ENCODE measurements around the gene HNRNPD. TPM values are rescaled to one million over a fixed set of nuclear protein-coding genes. Genes with fewer than 3 reads are reported as not detected.
A peak's percentile ranks its signal among the peaks of the same experiment; 100 is the strongest.

The HNRNPD gene
- 100 to 1,000 TPM; 105 to 147 TPM for total RNA-seq
- 100 to 1,000 TPM; 504 to 614 (median 587) TPM for polyA plus RNA-seq (ENCODE audit: insufficient read length in 6 of 6)
- long read RNA-seq, donor 1, transcript HNRNPD-202 (8 exons, 1,667 nt): minor isoform, 15 of 249 reads
- long read RNA-seq, donor 1, transcript HNRNPD-201 (9 exons, 3,033 nt): minor isoform, 34 of 249 reads
- long read RNA-seq, donor 1, transcript HNRNPD-203 (8 exons, 1,585 nt): major isoform, 56 of 249 reads
- long read RNA-seq, donor 1, partial matches to known transcripts: 124 of 249 reads
- long read RNA-seq, donor 1, other reads (novel, unspliced or antisense): 18 of 249 reads
- long read RNA-seq, donor 2, transcript HNRNPD-201 (9 exons, 3,033 nt): minor isoform, 31 of 278 reads
- long read RNA-seq, donor 2, transcript HNRNPD-202 (8 exons, 1,667 nt): minor isoform, 9 of 278 reads
- long read RNA-seq, donor 2, transcript HNRNPD-203 (8 exons, 1,585 nt): major isoform, 63 of 278 reads
- long read RNA-seq, donor 2, partial matches to known transcripts: 145 of 278 reads
- long read RNA-seq, donor 2, other reads (novel, unspliced or antisense): 27 of 278 reads
- long read RNA-seq, donor 3, transcript HNRNPD-203 (8 exons, 1,585 nt): major isoform, 50 of 157 reads
- long read RNA-seq, donor 3, transcript HNRNPD-202 (8 exons, 1,667 nt): minor isoform, 14 of 157 reads
- long read RNA-seq, donor 3, transcript HNRNPD-201 (9 exons, 3,033 nt): minor isoform, 14 of 157 reads
- long read RNA-seq, donor 3, partial matches to known transcripts: 50 of 157 reads
- long read RNA-seq, donor 3, other reads (novel, unspliced or antisense): 29 of 157 reads
- long read RNA-seq, donor 4, partial matches to known transcripts: 30 of 32 reads
- long read RNA-seq, donor 4, other reads (novel, unspliced or antisense): 1 of 32 reads
- long read RNA-seq, donor 5, transcript HNRNPD-201 (9 exons, 3,033 nt): minor isoform, 17 of 207 reads
- long read RNA-seq, donor 5, transcript HNRNPD-203 (8 exons, 1,585 nt): major isoform, 37 of 207 reads
- long read RNA-seq, donor 5, transcript HNRNPD-202 (8 exons, 1,667 nt): minor isoform, 10 of 207 reads
- long read RNA-seq, donor 5, partial matches to known transcripts: 117 of 207 reads
- long read RNA-seq, donor 5, other reads (novel, unspliced or antisense): 26 of 207 reads
- long read RNA-seq, donor 6, transcript HNRNPD-202 (8 exons, 1,667 nt): minor isoform, 12 of 177 reads
- long read RNA-seq, donor 6, transcript HNRNPD-201 (9 exons, 3,033 nt): minor isoform, 23 of 177 reads
- long read RNA-seq, donor 6, transcript HNRNPD-203 (8 exons, 1,585 nt): major isoform, 41 of 177 reads
- long read RNA-seq, donor 6, partial matches to known transcripts: 77 of 177 reads
- long read RNA-seq, donor 6, other reads (novel, unspliced or antisense): 21 of 177 reads
- long read RNA-seq, donor 7, full-length matches to known transcripts: 32 of 69 reads
- long read RNA-seq, donor 7, partial matches to known transcripts: 27 of 69 reads
- long read RNA-seq, donor 7, other reads (novel, unspliced or antisense): 10 of 69 reads
- long read RNA-seq, donor 8, transcript HNRNPD-203 (8 exons, 1,585 nt): major isoform, 42 of 175 reads
- long read RNA-seq, donor 8, transcript HNRNPD-201 (9 exons, 3,033 nt): minor isoform, 20 of 175 reads
- long read RNA-seq, donor 8, transcript HNRNPD-202 (8 exons, 1,667 nt): minor isoform, 10 of 175 reads
- long read RNA-seq, donor 8, partial matches to known transcripts: 87 of 175 reads
- long read RNA-seq, donor 8, other reads (novel, unspliced or antisense): 14 of 175 reads
- long read RNA-seq, donor 9, partial matches to known transcripts: 0 of 1 reads
- long read RNA-seq, donor 9, other reads (novel, unspliced or antisense): 0 of 1 reads
- long read RNA-seq, donor 10, partial matches to known transcripts: 4 of 5 reads
- long read RNA-seq, donor 10, other reads (novel, unspliced or antisense): 1 of 5 reads
- long read RNA-seq, donor 11, transcript HNRNPD-201 (9 exons, 3,033 nt): minor isoform, 18 of 161 reads
- long read RNA-seq, donor 11, transcript HNRNPD-202 (8 exons, 1,667 nt): minor isoform, 18 of 161 reads
- long read RNA-seq, donor 11, transcript HNRNPD-203 (8 exons, 1,585 nt): major isoform, 30 of 161 reads
- long read RNA-seq, donor 11, partial matches to known transcripts: 95 of 161 reads
- long read RNA-seq, donor 11, other reads (novel, unspliced or antisense): 0 of 161 reads
- long read RNA-seq, donor 12, transcript HNRNPD-202 (8 exons, 1,667 nt): minor isoform, 5 of 193 reads
- long read RNA-seq, donor 12, transcript HNRNPD-201 (9 exons, 3,033 nt): minor isoform, 18 of 193 reads
- long read RNA-seq, donor 12, transcript HNRNPD-203 (8 exons, 1,585 nt): major isoform, 49 of 193 reads
- long read RNA-seq, donor 12, partial matches to known transcripts: 102 of 193 reads
- long read RNA-seq, donor 12, other reads (novel, unspliced or antisense): 15 of 193 reads

- peak; percentile 98 to 100 (median 98) for DNase-seq
- peaks cover 0 to 6% of the 10 kb centered on the region in 2 donors for H3K36me3 ChIP-seq
- H3K9me3 ChIP-seq: no peaks in the 10 kb centered on the region
- peak within 1 kb of the TSS; percentile 96 to 99 for H3K27ac ChIP-seq
- H3K4me3 ChIP-seq: peak within 1 kb of the TSS; percentile 92 to 95
- ATAC-seq: peak; percentile 92
- intact Hi-C loops (cut with DNase I): loop anchor here in 1 of 2 donors (10.0 kb wide), 1 partner anchor 51 kb away; no protein-coding TSS in a partner anchor
- H3K4me1 ChIP-seq: peaks cover 21 to 50% of the 10 kb centered on the region in 2 donors
- no peak for TF ChIP-seq CTCF (IDR thresholded peaks at IDR 0.05)
- no peaks in the 10 kb centered on the region for H3K27me3 ChIP-seq
Measured at GRCh38 chr4:82373816-82374625, at the start of gene HNRNPD. Gene HNRNPD, minus strand, starts transcription at chr4:82373991. Its CDS starts 313 bp downstream, at chr4:82373678.

GRCh38 chr4:82422616-82423015 lies 48.8 kb upstream of the HNRNPD start:
- H3K4me3 ChIP-seq: no peak overlapping the region
- H3K27ac ChIP-seq: no peak overlapping the region
- intact Hi-C loops (cut with DNase I): loop anchor here in 1 of 2 donors (10.0 kb wide), 1 partner anchor 48 kb away; the partner anchor contains the start of gene HNRNPD
- no peaks in the 10 kb centered on the region for H3K9me3 ChIP-seq
- peaks cover 8 to 52% of the 10 kb centered on the region in 2 donors for H3K36me3 ChIP-seq
- H3K4me1 ChIP-seq: peaks cover 10 to 36% of the 10 kb centered on the region in 2 donors
- no peaks in the 10 kb centered on the region for H3K27me3 ChIP-seq
- ATAC-seq: no peak
- no peak for DNase-seq
- TF ChIP-seq CTCF (IDR thresholded peaks at IDR 0.05): no peak

GRCh38 chr4:82421796-82422560 lies 48.2 kb upstream of the HNRNPD start:
- intact Hi-C loops (cut with DNase I): loop anchor here in 1 of 2 donors (10.0 kb wide), 1 partner anchor 47 kb away; the partner anchor contains the start of gene HNRNPD
- ATAC-seq: no peak
- no peak for TF ChIP-seq CTCF (IDR thresholded peaks at IDR 0.05)

More at GRCh38 chr4:82421796-82422560, 48.2 kb upstream of the HNRNPD start:
- Histone ChIP-seq H3K9me3 (no peaks in the 10 kb centered on the region), H3K27ac (no peak overlapping the region), H3K4me3 (no peak overlapping the region), H3K36me3 (peaks cover 8 to 49% of the 10 kb centered on the region in 2 donors), H3K4me1 (peaks cover 4 to 29% of the 10 kb centered on the region in 2 donors), H3K27me3 (no peaks in the 10 kb centered on the region)
- DNase-seq: no peak
